NCI-H748 (cell line): Measurements from ENCODE around the gene DNAH17.

Experiments
- DNase-seq: peaks from one replicate; lab custom pipeline; 2025; ENCODE audit not compliant: unreplicated experiment; lab: John Stamatoyannopoulos, UW

The DNAH17 gene, protein sequence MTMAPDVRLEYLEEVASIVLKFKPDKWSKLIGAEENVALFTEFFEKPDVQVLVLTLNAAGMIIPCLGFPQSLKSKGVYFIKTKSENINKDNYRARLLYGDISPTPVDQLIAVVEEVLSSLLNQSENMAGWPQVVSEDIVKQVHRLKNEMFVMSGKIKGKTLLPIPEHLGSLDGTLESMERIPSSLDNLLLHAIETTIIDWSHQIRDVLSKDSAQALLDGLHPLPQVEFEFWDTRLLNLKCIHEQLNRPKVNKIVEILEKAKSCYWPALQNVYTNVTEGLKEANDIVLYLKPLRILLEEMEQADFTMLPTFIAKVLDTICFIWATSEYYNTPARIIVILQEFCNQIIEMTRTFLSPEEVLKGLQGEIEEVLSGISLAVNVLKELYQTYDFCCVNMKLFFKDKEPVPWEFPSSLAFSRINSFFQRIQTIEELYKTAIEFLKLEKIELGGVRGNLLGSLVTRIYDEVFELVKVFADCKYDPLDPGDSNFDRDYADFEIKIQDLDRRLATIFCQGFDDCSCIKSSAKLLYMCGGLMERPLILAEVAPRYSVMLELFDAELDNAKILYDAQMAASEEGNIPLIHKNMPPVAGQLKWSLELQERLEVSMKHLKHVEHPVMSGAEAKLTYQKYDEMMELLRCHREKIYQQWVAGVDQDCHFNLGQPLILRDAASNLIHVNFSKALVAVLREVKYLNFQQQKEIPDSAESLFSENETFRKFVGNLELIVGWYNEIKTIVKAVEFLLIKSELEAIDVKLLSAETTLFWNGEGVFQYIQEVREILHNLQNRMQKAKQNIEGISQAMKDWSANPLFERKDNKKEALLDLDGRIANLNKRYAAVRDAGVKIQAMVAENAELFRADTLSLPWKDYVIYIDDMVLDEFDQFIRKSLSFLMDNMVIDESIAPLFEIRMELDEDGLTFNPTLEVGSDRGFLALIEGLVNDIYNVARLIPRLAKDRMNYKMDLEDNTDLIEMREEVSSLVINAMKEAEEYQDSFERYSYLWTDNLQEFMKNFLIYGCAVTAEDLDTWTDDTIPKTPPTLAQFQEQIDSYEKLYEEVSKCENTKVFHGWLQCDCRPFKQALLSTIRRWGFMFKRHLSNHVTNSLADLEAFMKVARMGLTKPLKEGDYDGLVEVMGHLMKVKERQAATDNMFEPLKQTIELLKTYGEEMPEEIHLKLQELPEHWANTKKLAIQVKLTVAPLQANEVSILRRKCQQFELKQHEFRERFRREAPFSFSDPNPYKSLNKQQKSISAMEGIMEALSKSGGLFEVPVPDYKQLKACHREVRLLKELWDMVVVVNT (N-terminal part only)

DNA sequence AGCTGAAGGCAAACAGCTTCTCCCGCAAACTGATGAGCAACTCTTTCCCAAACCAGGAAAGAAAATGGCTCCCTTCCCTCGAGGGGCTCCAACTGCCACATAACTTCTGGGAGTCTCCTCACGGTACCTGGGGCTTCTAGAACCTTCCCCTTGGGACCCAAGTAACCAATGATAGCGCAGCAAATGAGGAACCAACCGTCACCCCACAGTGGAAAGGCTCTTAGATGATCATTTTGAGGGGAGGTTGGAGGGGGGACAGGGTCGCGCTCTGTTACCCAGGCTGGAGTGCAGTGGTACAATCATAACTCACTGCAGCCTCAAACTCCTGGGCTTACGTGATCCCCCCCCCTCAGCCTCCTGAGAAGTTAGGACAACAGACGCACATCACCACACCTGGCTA, at the start of gene DNAH17:
Gene DNAH17 (minus strand): TSS at position 101 of the 400 bp plus-strand sequence. CDS start 2,339 bp downstream, outside the sequence.
- DNase-seq = no peak

DNA sequence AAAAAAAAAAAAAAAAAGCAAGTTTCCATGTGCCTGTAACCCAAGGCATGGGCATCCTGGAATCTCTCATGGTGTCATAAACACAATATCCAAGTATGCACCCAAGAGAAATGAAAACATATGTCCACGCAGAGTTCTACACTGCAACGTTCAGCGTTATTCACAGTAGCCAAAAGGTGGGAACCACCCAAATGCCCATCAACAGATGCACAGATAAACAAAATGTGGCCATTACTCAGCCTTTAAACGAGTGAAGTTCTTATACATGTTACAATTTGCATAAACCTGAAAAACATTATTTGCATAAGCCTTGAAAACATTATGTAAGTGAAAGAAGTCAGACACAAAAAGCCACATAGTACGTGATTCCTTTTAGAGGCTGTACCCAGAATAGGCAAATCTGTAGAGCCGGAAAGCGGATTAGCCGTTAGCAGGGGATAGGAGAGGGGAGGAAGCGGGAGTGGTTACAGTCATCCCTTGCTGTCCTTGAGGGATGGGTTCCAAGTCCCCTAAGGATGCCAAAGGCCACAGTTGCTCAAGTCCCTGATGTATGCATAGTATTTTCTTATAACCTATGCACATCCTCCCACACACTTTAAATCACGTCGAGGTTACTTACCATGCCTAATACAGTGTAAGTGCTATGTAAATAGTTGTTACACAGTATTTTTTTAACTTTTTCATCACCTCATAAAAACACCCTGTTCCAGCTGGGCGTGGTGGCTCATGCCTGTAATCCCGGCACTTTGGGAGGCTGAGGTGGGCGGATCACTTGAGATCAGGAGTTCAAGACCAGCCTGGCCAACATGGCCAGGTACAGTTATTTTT, 47.3 kb upstream of the DNAH17 start:
- no peak for DNase-seq

DNA sequence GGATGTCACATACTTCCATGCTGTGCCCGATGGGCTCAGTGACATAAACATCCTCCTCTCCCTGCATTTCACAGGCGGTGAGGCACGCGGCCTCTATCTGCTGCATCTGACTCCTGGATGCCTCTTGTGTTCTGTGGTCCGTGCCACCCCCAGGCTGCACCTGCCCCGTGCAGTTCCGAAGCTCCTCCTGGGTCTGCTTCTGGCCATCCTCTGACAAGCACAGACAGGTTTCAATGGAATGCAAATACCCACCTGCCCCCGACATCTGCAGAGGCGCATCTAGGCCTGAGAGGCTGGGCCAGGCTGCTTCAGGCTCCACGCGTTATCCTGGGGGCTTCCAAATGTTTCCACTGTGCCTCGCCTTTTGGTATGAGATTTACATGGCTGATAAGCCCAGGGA, 46.3 kb upstream of the DNAH17 start:
- DNase-seq = no peak

DNA sequence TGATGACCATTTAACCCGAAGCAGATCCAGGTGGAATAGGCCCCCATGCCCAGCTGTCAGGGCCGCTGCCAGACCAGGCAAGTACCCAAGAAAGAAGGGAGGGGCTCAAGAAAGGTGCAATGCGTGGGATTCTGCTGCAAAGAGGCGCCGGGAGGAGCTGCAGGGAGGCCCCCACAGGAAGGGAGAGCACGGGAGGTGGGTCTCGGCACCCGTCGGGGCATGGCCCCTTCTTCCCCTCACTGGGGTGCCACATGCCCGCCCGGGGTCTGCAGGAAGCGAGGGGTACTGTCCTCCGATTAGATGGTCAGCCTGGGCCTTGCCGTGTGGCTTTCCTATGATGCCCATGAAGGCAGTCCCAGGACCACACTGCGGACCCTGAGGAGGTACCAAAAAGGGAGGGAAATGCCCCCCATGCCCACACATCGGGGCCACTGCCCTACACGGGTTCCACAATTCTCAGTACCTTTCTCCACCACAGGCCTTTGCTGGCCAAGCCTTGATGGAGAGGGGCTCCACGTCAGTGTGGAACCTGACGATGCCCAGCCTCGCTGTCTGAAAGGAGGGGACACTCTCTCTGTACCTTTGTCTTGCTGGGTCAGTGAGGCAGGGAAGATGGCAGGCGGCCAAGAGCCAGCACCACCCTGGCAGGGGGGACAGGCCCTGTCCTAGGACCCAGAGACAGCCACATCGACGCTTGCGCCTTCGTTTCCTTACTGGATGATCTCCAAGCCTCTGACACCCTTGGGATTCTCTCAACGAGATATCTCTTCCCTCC, 45.5 kb upstream of the DNAH17 start:
- no peak for DNase-seq

DNA sequence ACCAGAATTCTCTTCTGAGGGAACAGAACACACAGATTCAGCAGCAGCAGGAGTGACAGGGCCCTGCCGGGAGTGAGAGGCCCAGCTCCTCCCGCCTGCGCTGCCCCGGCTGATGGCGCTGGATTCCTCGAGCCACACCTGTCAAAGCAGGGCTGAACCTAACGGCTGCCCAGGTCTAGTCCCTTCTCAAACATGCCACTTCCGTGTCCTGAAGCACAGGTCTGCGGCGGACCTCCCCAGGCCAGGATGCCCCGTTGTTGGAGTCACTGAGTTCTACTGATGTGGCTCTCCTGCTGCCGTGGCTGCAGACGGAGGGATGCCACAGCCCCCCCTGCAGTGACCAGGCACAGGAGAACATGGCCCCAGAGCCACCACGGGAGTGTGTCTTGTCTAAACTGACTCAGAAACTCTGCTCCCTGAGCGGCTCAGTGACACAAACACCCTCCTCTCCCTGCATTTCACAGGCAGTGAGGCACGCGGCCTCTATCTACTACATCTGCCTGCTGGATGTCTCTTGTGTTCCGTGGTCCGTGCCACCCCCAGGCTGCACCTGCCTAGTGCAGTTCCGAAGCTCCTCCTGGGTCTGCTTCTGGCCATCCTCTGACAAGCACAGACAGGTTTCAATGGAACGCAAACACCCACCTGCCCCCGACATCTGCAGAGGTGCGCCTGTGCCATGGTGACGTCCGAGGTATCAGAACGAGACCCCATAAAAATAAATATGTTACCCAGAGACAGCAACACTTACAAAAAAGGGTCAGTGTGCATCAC, 44.7 kb upstream of the DNAH17 start:
- DNase-seq = no peak

DNA sequence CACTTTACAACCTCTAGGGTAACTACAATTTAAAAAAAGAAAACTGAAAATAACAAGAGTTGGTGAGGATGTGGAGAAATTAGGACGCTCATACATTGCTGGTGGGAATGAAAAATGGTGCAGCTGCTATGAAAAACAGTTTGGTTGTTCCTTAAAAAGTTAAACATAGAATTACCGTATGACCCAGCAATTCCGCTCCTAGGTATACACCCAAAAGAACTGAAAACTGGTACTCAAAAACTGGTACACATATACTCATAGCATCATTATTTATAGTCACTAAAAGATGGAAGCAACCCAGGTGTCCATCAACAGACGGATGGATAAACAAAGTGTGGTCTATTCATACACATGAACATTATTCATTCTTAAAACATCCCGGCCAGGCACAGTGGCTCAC, 42.9 kb upstream of the DNAH17 start:
- no peak for DNase-seq

DNA sequence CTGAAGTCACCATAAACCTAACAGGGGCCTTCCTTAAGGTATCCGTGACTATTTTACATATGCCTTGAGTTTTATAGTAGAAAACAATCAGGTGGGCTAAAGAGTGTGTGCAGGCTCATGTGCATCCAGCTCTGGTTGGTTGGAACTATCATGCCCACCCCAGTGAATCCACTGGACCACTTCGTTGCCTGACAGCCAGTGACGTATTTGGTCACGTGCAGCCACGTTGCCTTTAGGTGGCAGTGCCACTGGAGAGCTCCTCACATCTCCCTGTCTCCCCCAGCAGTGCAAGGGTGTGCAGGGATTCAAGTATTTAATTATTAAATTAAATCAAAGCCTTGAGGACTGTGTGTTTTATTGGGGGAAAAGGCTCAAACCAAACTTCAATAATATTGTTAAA, 42.1 kb upstream of the DNAH17 start:
- DNase-seq = no peak

DNA sequence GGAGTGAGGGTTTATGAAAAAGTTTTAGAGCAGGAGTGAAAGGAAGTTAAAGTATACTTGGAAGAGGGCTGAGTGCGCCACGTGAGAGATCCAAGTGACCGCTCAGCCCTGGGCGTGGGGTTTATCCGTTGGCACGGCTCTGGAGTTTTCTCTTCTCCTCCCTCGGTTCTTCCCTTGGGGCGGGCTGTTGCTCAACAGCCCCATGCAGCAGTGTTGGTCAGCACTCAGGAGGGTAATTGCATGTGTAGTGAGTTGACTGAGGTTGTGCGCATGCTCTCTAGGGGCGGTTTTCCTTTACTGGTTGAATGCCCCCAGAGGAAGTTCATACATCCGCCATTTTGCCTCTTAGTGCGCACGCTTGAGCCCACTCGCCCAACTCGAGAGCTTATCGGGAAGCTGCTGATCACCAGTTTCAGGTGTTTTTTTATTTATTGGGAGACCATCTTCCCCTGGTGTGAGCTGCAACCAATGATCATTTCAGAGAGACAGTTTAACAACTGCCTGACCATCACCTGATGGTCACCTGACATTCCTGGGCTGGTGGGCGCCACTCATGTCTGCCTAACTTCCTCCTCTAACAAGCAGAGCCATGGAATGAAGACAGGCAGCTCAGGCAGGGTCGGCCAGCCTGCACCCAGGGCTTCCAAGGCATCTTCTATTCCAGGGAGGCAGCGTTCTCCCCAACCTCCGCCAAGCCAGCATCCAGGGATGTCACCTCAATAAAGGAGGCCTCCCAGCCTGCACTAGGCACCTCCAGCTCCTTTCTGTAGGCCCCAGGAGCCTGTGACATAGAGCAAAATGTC, 41.3 kb upstream of the DNAH17 start:
- no peak for DNase-seq

DNA sequence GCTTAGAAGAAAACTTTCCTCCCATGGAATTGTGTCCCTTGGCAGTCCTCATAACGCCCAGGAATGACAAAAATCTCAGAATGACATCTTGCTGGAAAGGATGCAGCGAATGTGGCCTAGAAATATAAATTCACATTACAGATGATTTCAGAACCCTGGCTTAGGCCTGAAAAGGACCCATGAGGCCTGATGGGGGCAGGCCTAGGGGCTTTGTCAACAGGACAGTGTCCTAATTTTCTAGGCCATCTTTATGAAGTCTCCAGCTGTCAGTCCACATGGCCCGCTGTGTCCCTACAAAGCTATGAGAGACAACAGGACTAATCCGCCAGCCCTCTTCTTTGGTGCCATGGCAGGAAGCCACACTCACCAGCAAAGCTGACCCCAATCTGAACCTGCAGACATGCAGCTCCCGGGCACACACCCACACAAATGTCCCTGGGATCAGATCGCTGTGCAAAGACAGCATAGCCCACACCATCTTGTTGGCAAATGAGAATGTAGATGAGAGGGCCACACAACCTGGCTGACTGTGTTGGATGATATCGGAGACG, 40.4 kb upstream of the DNAH17 start:
- DNase-seq = no peak

DNA sequence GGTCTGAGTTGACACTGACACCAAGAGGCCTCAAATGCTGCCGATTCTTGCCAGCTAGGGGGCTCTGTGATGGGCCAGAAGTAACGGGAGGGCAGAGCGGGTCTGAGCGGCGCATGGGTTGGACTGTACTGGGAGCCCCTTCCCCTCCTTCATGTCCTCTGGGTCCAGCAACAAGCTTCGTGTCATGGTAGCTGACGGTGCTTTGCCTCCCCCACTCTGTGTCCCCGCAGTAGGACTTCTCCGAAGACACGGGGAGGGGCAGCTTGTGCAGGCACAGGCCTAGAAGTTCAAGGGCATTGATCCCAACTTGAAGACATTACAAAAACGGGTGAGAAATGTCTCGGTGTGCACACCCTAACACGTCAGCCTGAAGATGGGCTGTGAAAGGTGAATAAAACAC, 39.8 kb upstream of the DNAH17 start:
- DNase-seq = no peak

DNA sequence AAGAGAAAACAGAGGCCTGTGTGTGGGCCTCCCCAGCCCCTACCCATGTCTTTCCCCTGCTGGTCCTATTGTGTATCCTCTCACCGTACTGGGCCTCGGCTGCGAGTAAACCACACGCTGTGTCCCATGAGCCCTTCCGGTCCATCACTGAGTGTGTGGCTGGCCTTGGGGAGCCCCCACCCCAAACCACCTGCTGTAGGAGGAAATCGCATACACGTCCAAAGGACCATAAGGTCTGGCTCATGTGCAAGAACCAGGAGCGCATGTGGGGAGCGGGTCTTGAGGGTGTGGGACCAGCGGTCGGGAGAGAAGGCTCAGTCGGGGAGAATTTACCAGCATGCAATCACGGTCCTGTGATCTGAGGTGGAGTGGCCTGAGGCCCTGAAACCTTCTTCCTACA, 38.4 kb upstream of the DNAH17 start:
- DNase-seq = no peak

DNA sequence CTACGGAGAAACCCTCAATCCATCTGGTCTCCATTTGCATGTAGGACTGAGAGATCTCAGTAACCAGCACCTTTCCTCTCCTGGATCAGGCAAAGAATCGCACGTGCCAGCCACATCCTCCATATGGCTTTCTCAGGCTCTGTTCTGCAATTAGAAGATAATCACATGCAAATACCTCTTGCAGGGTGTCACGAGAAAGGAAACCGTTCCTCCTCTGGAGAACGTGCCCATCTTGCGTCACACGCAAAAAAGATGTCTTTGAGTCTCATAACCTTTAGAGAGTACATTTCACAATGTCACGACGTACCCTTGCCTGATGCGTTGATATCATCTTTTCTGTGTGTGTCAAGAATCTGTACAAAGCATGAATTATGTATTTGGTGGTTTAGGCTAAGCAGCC, 36.2 kb upstream of the DNAH17 start:
- DNase-seq = no peak

DNA sequence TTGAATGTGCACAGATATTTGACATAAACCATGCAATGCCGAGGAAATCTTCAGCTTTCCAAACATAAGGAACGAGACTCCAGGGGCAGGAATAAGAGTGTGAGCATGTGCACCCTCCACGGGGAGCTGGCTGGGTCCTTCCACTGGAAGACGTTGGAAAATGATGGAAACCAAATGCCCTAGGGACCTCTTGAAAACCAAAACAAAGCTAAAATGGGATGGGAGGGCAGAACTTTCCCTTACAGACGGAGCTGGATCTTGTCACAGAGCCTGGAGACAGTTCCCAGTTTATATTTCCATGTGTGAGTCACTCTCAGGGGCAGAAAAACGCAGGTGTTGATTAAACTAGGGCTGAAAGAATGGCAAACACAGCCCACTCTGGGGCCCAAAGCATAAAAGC, 34.4 kb upstream of the DNAH17 start:
- no peak for DNase-seq

DNA sequence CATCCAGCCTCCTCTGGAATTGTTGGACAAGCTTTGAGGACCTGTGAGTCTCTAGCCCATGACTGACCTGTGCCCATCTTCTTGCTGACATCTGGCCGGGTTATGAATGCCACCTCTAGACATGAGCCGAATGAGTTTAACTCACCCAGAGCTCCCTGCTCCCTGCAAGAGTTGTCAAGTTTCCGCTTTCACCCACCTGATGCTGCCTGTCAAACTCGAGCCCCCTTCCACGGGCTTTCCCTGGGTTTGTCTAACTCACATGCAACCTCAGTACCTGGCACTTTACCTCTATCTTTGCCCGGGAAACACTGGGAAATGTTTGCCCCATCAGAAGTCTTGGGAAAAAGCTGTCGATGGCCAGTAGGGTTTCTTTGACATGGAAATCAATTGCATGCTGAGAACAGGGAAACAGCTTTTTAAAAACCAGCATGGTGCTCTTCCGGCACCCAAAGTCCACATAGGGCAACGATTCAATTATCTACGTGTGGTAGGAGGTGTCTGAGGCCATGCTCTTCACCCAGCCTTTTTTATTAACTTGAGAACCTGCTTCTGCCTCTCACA, 33.8 kb upstream of the DNAH17 start:
- DNase-seq = no peak

DNA sequence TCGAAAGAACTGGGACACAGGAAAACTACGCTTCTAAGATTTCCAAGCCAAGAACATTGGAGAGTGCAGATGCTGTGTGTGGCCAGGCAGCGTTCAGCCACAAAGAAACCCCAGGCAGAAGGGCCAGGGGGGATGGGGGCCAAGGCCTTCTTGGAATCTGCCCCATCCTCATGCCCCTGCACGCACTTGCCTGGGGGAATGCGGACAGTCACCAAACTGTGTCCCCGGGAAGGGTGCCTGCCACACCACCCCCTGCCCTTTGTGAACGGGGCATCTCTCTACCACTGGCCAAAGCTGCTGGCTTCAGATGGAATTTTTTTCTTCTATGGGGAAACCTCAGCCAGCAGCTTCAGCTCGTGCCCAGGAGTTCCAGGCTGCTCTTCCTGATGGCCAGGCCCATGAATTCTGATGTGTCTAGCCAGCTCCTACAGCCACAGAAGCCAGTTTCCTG, 32.0 kb upstream of the DNAH17 start:
- no peak for DNase-seq

DNA sequence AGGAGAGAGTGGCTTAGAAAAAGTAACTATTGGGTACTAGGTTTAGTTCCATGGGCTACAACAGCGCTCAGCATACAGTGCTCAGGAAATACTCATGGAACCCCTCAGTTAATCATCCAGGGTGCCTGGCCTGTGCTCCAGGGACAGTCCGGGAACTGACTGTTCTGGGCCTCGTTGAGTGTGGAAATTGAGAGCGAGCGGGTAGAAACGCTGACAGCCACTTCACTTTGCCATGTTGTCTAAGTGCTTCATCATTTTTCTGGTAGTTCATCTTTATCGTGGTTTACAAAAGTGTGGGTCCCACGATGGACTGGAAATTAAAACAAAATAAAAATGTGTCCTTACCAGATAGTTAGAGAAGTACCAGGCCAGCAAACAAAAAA, 31.6 kb upstream of the DNAH17 start:
- no peak for DNase-seq

DNA sequence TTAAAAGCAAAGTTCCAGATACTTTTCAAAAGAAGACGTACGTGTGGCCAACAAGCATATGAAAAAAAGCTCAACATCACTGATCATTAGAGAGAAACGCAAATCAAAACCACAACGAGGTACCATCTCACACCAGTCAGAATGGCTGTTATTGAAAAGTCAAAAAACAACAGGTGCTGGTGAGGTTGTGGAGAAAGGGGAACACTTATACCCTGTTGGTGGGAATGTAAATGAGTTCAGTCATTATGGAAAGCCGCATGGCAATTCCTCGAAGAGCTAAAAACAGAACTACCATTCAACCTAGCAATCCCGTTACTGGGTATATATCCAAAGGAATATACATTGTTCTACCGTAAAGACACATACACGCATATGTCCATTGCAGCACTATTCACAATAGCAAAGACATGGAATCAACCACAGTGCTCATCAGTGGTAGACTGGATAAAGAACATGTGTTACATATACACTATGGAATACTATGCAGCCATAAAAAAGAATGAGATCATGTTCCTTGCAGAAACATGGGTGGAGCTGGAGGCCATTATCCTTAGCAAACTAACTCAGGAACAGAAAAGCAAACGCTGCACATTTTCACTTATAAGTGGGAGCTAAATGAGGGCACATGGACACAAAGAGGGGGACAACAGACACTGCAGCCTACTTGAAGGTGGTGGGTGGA, 31.1 kb upstream of the DNAH17 start:
- DNase-seq = no peak
